ENCODE results near the gene SUPT7L. TPM values are rescaled to one million over a fixed set of nuclear protein-coding genes. Genes with fewer than 3 reads are reported as not detected.

The SUPT7L gene
- total RNA-seq, 1 experiment from 2014 or later = 22.4 TPM

DNA sequence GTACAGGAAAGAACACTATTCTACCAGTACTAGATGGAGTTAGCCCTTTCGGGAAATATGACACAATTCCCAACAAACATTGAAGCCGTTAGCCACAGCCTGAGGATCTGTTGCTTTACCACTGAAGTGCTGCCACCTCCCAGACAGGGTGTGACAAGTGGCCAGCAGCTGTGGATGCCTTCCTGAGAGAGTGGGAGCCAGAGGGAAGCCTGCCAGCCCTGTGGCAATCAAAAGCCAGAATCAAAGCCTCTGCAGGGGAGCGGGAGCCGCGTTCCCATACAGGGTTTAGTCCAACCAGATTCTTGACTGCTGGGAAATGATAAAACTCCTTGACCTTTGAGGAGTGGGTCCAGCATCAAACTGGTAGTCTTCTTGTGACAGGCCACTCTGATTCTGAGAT, 38.3 kb upstream of the SUPT7L start:
- ChIA-PET POLR2A (no interaction called here), CTCF (no interaction called here)
- intact Hi-C loops (cut with micrococcal nuclease; ENCODE audit: unreplicated experiment) = loop anchor here (5.0 kb wide), 1 partner anchor 696 kb away; no protein-coding TSS in a partner anchor
- DNase-seq (ENCODE audit: low read depth, low spot score) (no peak), ATAC-seq (no peak)
- Histone ChIP-seq H3K9me3 (ENCODE audit: control insufficient read depth, insufficient read depth, low read depth, low read length) (no peaks in the 10 kb centered on the region), H3K36me3 (ENCODE audit: control insufficient read depth, insufficient read depth, low read length) (no peaks in the 10 kb centered on the region), H3K27ac (ENCODE audit: low read length) (no peak overlapping the region), H3K4me1 (ENCODE audit: control insufficient read depth, insufficient read depth, low read length) (peaks cover 9% of the 10 kb centered on the region; the same call in 1 of the 2 replicates), H3K27me3 (ENCODE audit: control insufficient read depth, insufficient read depth, low read length) (no peaks in the 10 kb centered on the region), H3K4me3 (ENCODE audit: low read depth in 2 of 2, low read length in 2 of 2) (no peak overlapping the region)
- TF ChIP-seq TCF7L2 (IDR thresholded peaks at IDR 0.05; ENCODE audit: low read depth, low read length) (no peak), POLR2AphosphoS5 (IDR thresholded peaks at IDR 0.05; ENCODE audit: low read depth, low read length) (no peak), SIN3A (IDR thresholded peaks at IDR 0.05; ENCODE audit: borderline replicate concordance, insufficient read depth, low read depth, low read length) (no peak)
- TF ChIP-seq, protein P1, sequence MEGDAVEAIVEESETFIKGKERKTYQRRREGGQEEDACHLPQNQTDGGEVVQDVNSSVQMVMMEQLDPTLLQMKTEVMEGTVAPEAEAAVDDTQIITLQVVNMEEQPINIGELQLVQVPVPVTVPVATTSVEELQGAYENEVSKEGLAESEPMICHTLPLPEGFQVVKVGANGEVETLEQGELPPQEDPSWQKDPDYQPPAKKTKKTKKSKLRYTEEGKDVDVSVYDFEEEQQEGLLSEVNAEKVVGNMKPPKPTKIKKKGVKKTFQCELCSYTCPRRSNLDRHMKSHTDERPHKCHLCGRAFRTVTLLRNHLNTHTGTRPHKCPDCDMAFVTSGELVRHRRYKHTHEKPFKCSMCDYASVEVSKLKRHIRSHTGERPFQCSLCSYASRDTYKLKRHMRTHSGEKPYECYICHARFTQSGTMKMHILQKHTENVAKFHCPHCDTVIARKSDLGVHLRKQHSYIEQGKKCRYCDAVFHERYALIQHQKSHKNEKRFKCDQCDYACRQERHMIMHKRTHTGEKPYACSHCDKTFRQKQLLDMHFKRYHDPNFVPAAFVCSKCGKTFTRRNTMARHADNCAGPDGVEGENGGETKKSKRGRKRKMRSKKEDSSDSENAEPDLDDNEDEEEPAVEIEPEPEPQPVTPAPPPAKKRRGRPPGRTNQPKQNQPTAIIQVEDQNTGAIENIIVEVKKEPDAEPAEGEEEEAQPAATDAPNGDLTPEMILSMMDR (IDR thresholded peaks at IDR 0.05) = no peak
- TF ChIP-seq, protein P2, sequence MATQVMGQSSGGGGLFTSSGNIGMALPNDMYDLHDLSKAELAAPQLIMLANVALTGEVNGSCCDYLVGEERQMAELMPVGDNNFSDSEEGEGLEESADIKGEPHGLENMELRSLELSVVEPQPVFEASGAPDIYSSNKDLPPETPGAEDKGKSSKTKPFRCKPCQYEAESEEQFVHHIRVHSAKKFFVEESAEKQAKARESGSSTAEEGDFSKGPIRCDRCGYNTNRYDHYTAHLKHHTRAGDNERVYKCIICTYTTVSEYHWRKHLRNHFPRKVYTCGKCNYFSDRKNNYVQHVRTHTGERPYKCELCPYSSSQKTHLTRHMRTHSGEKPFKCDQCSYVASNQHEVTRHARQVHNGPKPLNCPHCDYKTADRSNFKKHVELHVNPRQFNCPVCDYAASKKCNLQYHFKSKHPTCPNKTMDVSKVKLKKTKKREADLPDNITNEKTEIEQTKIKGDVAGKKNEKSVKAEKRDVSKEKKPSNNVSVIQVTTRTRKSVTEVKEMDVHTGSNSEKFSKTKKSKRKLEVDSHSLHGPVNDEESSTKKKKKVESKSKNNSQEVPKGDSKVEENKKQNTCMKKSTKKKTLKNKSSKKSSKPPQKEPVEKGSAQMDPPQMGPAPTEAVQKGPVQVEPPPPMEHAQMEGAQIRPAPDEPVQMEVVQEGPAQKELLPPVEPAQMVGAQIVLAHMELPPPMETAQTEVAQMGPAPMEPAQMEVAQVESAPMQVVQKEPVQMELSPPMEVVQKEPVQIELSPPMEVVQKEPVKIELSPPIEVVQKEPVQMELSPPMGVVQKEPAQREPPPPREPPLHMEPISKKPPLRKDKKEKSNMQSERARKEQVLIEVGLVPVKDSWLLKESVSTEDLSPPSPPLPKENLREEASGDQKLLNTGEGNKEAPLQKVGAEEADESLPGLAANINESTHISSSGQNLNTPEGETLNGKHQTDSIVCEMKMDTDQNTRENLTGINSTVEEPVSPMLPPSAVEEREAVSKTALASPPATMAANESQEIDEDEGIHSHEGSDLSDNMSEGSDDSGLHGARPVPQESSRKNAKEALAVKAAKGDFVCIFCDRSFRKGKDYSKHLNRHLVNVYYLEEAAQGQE (IDR thresholded peaks at IDR 0.05; ENCODE audit: insufficient read depth in 1 of 2, low read depth in 2 of 2, low read length in 1 of 2) = no peak
- BruUV-seq (replicated peaks) = no TSS peak
- in situ Hi-C loops (cut with HindIII; ENCODE audit: low pct_unique_long_range_greater_than_20kb, low sequenced_read_pairs) = no loop called here

DNA sequence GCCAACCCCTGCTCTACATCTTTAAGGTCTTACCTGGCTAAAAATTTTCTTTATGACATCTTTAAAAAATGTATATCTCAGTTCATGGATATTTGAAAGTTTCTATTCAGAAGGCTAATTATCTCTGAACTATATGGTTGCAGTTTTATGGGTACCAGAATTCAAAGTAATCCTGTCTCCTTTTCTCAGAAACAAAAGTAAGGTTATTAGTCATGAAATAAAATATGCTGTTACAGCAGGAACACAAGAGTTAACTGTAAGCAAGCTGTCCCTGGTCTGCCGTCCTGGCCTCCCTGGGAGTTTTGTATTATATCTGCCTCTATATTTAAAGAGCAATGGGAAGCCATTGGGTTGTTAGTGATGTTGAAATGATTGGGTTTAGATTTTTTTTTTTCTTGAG, 34.2 kb upstream of the SUPT7L start:
- in situ Hi-C loops (cut with HindIII; ENCODE audit: low pct_unique_long_range_greater_than_20kb, low sequenced_read_pairs) = no loop called here

More for the DNA sequence above, 34.2 kb upstream of the SUPT7L start:
- DNase-seq (ENCODE audit: low read depth, low spot score) (no peak), ATAC-seq (no peak)
- no peak for TF ChIP-seq POLR2AphosphoS5 (IDR thresholded peaks at IDR 0.05; ENCODE audit: low read depth, low read length)
- TF ChIP-seq, protein P1 (IDR thresholded peaks at IDR 0.05) = no peak
- TF ChIP-seq, protein P2 (IDR thresholded peaks at IDR 0.05; ENCODE audit: insufficient read depth in 1 of 2, low read depth in 2 of 2, low read length in 1 of 2) = no peak
- no peak for TF ChIP-seq TCF7L2 (IDR thresholded peaks at IDR 0.05; ENCODE audit: low read depth, low read length)
- TF ChIP-seq SIN3A (IDR thresholded peaks at IDR 0.05; ENCODE audit: borderline replicate concordance, insufficient read depth, low read depth, low read length) = no peak
- intact Hi-C loops (cut with micrococcal nuclease; ENCODE audit: unreplicated experiment) = no loop called here
- Histone ChIP-seq H3K36me3 (ENCODE audit: control insufficient read depth, insufficient read depth, low read length) (no peaks in the 10 kb centered on the region; the same call in 1 of the 2 replicates), H3K4me3 (ENCODE audit: low read depth in 2 of 2, low read length in 2 of 2) (no peak overlapping the region), H3K4me1 (ENCODE audit: control insufficient read depth, insufficient read depth, low read length) (no peaks in the 10 kb centered on the region), H3K27ac (ENCODE audit: low read length) (no peak overlapping the region), H3K9me3 (ENCODE audit: control insufficient read depth, insufficient read depth, low read depth, low read length) (no peaks in the 10 kb centered on the region), H3K27me3 (ENCODE audit: control insufficient read depth, insufficient read depth, low read length) (no peaks in the 10 kb centered on the region)
- POLR2A ChIA-PET = no interaction called here
- CTCF ChIA-PET = no interaction called here
- no TSS peak for BruUV-seq (replicated peaks)

All from Panc1 (cell line).